Nephron progenitor cell (in vitro differentiated cells): ENCODE data around the gene EFCAB14.

Experiments
- DNase-seq: peaks from one replicate; pipeline ENCODE4 v3.0.0; 2021
- H3K27ac Mint-ChIP-seq: 2 replicates; pipeline ENCODE4 v1.8.0; 2021; ENCODE audit warnings: mild to moderate bottlenecking, moderate library complexity, mixed read lengths
- H3K27me3 Mint-ChIP-seq: 2 replicates; pipeline ENCODE4 v1.8.0; 2021; ENCODE audit warnings: mild to moderate bottlenecking, low read depth, mixed read lengths; ENCODE audit not compliant: poor library complexity
- H3K36me3 Mint-ChIP-seq: 2 replicates; pipeline ENCODE4 v1.8.0; 2021; ENCODE audit warnings: low read depth, mixed read lengths
- H3K4me1 Mint-ChIP-seq: 2 replicates; pipeline ENCODE4 v1.8.0; 2021; ENCODE audit warnings: mixed read lengths
- H3K4me3 Mint-ChIP-seq: 2 replicates; pipeline ENCODE4 v1.8.0; 2021; ENCODE audit warnings: mild to moderate bottlenecking, moderate library complexity, mixed read lengths
- H3K9me3 Mint-ChIP-seq: 2 replicates; pipeline ENCODE4 v1.8.0; 2021; ENCODE audit warnings: mild to moderate bottlenecking, moderate library complexity, mixed read lengths
- TF ChIP-seq, protein P1 (sequence below): fragments of 200-600 bp; sonication (generic); IDR thresholded peaks from 2 replicates; pipeline ENCODE4 v1.5.0; 2021; ENCODE audit warnings: antibody characterized with exemption

Gene EFCAB14

DNA sequence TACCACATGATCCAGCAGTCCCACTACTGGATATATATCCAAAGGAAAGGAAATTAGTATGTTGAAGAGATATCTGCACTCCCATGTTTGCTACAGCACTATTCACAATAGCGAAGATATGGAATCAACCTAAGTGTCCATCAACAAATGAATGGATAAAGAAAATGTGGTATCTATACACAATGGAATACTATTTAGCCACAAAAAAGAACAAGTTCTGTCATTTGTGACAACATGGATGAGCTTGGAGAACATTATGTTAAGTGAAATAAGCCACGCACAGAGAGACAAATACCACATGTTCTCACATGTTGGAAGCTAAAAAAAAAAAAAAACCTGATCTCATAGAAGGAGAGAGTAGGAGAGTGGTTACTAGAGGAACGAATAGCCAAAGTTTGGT lies 68.4 kb downstream of the EFCAB14 start:
- Mint-ChIP-seq H3K9me3 (peaks cover 37% of the 10 kb centered on the region), H3K27me3 (no peaks in the 10 kb centered on the region), H3K27ac (no peak overlapping the region), H3K4me3 (no peak overlapping the region), H3K4me1 (peaks cover 13% of the 10 kb centered on the region), H3K36me3 (peaks cover 72% of the 10 kb centered on the region)
- TF ChIP-seq, protein P1, sequence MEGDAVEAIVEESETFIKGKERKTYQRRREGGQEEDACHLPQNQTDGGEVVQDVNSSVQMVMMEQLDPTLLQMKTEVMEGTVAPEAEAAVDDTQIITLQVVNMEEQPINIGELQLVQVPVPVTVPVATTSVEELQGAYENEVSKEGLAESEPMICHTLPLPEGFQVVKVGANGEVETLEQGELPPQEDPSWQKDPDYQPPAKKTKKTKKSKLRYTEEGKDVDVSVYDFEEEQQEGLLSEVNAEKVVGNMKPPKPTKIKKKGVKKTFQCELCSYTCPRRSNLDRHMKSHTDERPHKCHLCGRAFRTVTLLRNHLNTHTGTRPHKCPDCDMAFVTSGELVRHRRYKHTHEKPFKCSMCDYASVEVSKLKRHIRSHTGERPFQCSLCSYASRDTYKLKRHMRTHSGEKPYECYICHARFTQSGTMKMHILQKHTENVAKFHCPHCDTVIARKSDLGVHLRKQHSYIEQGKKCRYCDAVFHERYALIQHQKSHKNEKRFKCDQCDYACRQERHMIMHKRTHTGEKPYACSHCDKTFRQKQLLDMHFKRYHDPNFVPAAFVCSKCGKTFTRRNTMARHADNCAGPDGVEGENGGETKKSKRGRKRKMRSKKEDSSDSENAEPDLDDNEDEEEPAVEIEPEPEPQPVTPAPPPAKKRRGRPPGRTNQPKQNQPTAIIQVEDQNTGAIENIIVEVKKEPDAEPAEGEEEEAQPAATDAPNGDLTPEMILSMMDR: no peak
- DNase-seq: no peak

- Mint-ChIP-seq H3K27ac (no peak overlapping the region), H3K27me3 (no peaks in the 10 kb centered on the region), H3K36me3 (peaks cover 65% of the 10 kb centered on the region), H3K9me3 (peaks cover 35% of the 10 kb centered on the region), H3K4me1 (peaks cover 13% of the 10 kb centered on the region), H3K4me3 (no peak overlapping the region)
- DNase-seq: no peak
- TF ChIP-seq, protein P1: no peak
Observed at GRCh38 chr1:46649764-46650163, 69.2 kb downstream of the EFCAB14 start.

- H3K36me3 Mint-ChIP-seq: peaks cover 59% of the 10 kb centered on the region
- H3K9me3 Mint-ChIP-seq: peaks cover 33% of the 10 kb centered on the region
- TF ChIP-seq, protein P1: no peak
- peaks cover 5% of the 10 kb centered on the region for H3K4me1 Mint-ChIP-seq
- H3K27me3 Mint-ChIP-seq: no peaks in the 10 kb centered on the region
- H3K4me3 Mint-ChIP-seq: no peak overlapping the region
- no peak for DNase-seq
- H3K27ac Mint-ChIP-seq: no peak overlapping the region
Observed at GRCh38 chr1:46647611-46648010, 71.3 kb downstream of the EFCAB14 start.

DNA sequence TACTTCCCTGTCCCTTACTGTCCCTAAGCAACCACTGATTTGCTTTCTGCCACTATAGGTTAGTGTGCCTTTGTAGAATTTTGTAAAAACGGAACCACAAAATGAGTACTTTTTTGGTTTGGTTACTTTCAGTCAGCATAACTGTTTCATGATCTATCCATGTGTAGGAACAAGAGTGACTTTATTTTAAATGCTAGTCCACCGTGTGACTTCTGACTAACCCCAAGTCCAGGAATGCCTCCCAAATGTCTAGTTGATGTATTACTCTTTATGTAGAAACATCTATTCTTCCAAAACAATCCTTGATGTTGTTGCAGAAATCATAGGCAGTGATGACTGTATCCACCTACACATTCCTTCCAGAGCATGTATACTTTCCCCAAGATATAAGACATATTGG lies 72.1 kb downstream of the EFCAB14 start:
- TF ChIP-seq, protein P1: no peak
- H3K27ac Mint-ChIP-seq: no peak overlapping the region

DNA sequence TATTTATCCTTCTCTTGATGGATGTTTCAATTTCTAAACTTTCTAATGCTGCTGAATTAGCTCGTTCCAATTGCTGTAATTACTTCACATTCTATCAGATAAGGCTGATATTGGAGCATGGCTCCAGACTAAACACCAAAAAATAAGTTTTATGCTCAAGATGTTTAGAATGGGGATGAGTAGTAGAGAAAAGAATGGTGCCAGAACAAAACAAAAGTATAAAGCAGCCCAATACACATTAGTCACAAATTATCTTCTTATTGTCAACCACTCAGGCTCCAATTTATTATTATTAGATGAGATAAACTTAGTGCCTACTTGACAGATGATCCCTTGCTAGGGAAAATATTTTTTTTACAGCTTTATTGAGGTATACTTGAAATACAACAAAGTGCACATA lies 72.6 kb downstream of the EFCAB14 start:
- no peak overlapping the region for H3K4me3 Mint-ChIP-seq
- H3K9me3 Mint-ChIP-seq: peaks cover 30% of the 10 kb centered on the region
- TF ChIP-seq, protein P1: no peak
- no peak overlapping the region for H3K27ac Mint-ChIP-seq
- no peaks in the 10 kb centered on the region for H3K27me3 Mint-ChIP-seq
- peaks cover 5% of the 10 kb centered on the region for H3K4me1 Mint-ChIP-seq
- peaks cover 56% of the 10 kb centered on the region for H3K36me3 Mint-ChIP-seq
- DNase-seq: no peak

More for the DNA sequence above, 72.1 kb downstream of the EFCAB14 start:
- DNase-seq: no peak
- H3K4me3 Mint-ChIP-seq: no peak overlapping the region
- peaks cover 57% of the 10 kb centered on the region for H3K36me3 Mint-ChIP-seq
- H3K4me1 Mint-ChIP-seq: peaks cover 5% of the 10 kb centered on the region
- no peaks in the 10 kb centered on the region for H3K27me3 Mint-ChIP-seq
- H3K9me3 Mint-ChIP-seq: peaks cover 30% of the 10 kb centered on the region

GRCh38 chr1:46645815-46646214 lies 73.1 kb downstream of the EFCAB14 start:
- Mint-ChIP-seq H3K27ac (no peak overlapping the region), H3K9me3 (peaks cover 30% of the 10 kb centered on the region), H3K27me3 (no peaks in the 10 kb centered on the region), H3K4me1 (peaks cover 5% of the 10 kb centered on the region), H3K4me3 (no peak overlapping the region), H3K36me3 (peaks cover 54% of the 10 kb centered on the region)
- TF ChIP-seq, protein P1: no peak
- no peak for DNase-seq
